SK-N-SH (cell line): Measurements from ENCODE around the gene LCE3A. TPM values are rescaled to one million over a fixed set of nuclear protein-coding genes. Genes with fewer than 3 reads are reported as not detected.

Source experiments
- CTCF ChIA-PET: fragments of 300-600, 350-600 bp; formaldehyde crosslinking; extraction: SDS; loops from one replicate; lab custom pipeline; 2021; lab: Yijun Ruan, JAX
- POLR2A ChIA-PET: fragments of 350-600 bp; sonication (Branson Sonifier 250); formaldehyde crosslinking; extraction: SDS; loops from one replicate; lab custom pipeline; 2020; ENCODE audit warnings: antibody characterized with exemption, inconsistent platforms; lab: Yijun Ruan, JAX
- DNase-seq: peaks from one replicate; pipeline ENCODE4 v3.0.0; 2012
- H2AFZ ChIP-seq: fragments of 200-600 bp; sonication (generic); 2 replicates; pipeline ENCODE4 v1.8.1; 2016; ENCODE audit warnings: antibody characterized with exemption, mild to moderate bottlenecking, low read depth
- H3F3A ChIP-seq: fragments of 200-600 bp; sonication (generic); replicated peaks from 2 replicates; pipeline ENCODE3; 2016; ENCODE audit warnings: antibody characterized with exemption, mild to moderate bottlenecking; ENCODE audit not compliant: insufficient read depth
- H3K27ac ChIP-seq, 2 experiments: fragments of 200-500 bp in 1 of 2; fragments of 200-600 bp in 1 of 2; sonication (Bioruptor generic) in 1 of 2; sonication (generic), shearing (Covaris generic) in 1 of 2; 2 replicates each; pipeline versions ENCODE4 v1.5.1 to v1.6.1; 2014 to 2016; ENCODE audit warnings: low read depth in 2 of 2, inconsistent platforms in 1 of 2, low read length in 1 of 2, mild to moderate bottlenecking in 1 of 2, mixed read lengths in 1 of 2
- H3K27me3 ChIP-seq: fragments of 200-600 bp; sonication (generic), shearing (Covaris generic); 2 replicates; pipeline ENCODE4 v1.6.1; 2016; ENCODE audit warnings: mixed run types; ENCODE audit not compliant: insufficient read depth
- H3K36me3 ChIP-seq, 2 experiments: fragments of 200-500 bp in 1 of 2; fragments of 200-600 bp in 1 of 2; sonication (Bioruptor generic) in 1 of 2; sonication (generic) in 1 of 2; replicated peaks in 1 of 2; 2 replicates each; pipeline versions ENCODE3 to v1.5.1; 2014 to 2016; ENCODE audit warnings: low read length in 1 of 2, mild to moderate bottlenecking in 1 of 2; ENCODE audit not compliant: insufficient read depth in 2 of 2, control insufficient read depth in 1 of 2
- H3K4me1 ChIP-seq, 2 experiments: fragments of 200-500 bp in 1 of 2; fragments of 200-600 bp in 1 of 2; sonication (Bioruptor generic) in 1 of 2; sonication (generic), shearing (Covaris generic) in 1 of 2; 2 replicates each; pipeline versions ENCODE4 v1.5.1 to v1.6.1; 2014 to 2016; ENCODE audit warnings: low read depth in 1 of 2, low read length in 1 of 2, mixed run types in 1 of 2; ENCODE audit not compliant: insufficient read depth in 2 of 2, control insufficient read depth in 1 of 2
- H3K4me2 ChIP-seq: fragments of 200-600 bp; sonication (generic), shearing (Covaris generic); 2 replicates; pipeline ENCODE4 v1.6.1; 2017; ENCODE audit warnings: mixed run types
- H3K4me3 ChIP-seq, 2 experiments: fragments of 200-500 bp in 1 of 2; fragments of 200-600 bp in 1 of 2; sonication (Bioruptor generic) in 1 of 2; sonication (generic), shearing (Covaris generic) in 1 of 2; 2 replicates each; pipeline versions ENCODE4 v1.5.1 to v1.8.1; 2014 to 2016; ENCODE audit warnings: low read depth in 2 of 2, inconsistent platforms in 1 of 2, low read length in 1 of 2, mild to moderate bottlenecking in 1 of 2, mixed read lengths in 1 of 2, moderate library complexity in 1 of 2
- H3K79me2 ChIP-seq: fragments of 200-600 bp; sonication (generic); 2 replicates; pipeline ENCODE4 v1.8.1; 2017; ENCODE audit warnings: mild to moderate bottlenecking; ENCODE audit not compliant: insufficient read depth
- H3K9ac ChIP-seq: fragments of 200-600 bp; sonication (generic); 2 replicates; pipeline ENCODE4 v1.6.1; 2017; ENCODE audit warnings: mixed run types
- H3K9me2 ChIP-seq: fragments of 200-600 bp; sonication (generic); 2 replicates; pipeline ENCODE4 v1.6.1; 2017; ENCODE audit warnings: mixed run types
- H3K9me3 ChIP-seq: fragments of 200-600 bp; sonication (generic); 2 replicates; pipeline ENCODE4 v1.6.1; 2017; ENCODE audit warnings: mixed run types, mild to moderate bottlenecking, moderate library complexity
- H4K20me1 ChIP-seq: fragments of 200-600 bp; sonication (generic); 2 replicates; pipeline ENCODE4 v1.6.1; 2017; ENCODE audit warnings: mild to moderate bottlenecking, mixed run types; ENCODE audit not compliant: insufficient read depth
- CTCF ChIP-seq: fragments of 200-600 bp; sonication (generic); IDR thresholded peaks from 2 replicates; pipeline ENCODE4 v1.6.1; 2017; ENCODE audit warnings: antibody characterized with exemption, mild to moderate bottlenecking, moderate library complexity
- EZH2phosphoT487 ChIP-seq: fragments of 200-600 bp; sonication (generic); IDR thresholded peaks from 2 replicates; pipeline ENCODE4 v1.6.1; 2017; ENCODE audit warnings: low read depth, mixed run types, mild to moderate bottlenecking, antibody characterized with exemption, moderate library complexity, borderline replicate concordance
- FOSL2 ChIP-seq: IDR thresholded peaks from 2 replicates; pipeline ENCODE4 v1.4.0; 2012; ENCODE audit warnings: low read depth, mild to moderate bottlenecking, moderate library complexity, borderline replicate concordance
- FOXJ3 ChIP-seq: sonication (generic); formaldehyde crosslinking; IDR thresholded peaks from 2 replicates; pipeline ENCODE4 v1.5.1; 2020; ENCODE audit warnings: mild to moderate bottlenecking, missing genetic modification reagents
- GABPA ChIP-seq: IDR thresholded peaks from 2 replicates; pipeline ENCODE4 v1.4.0; 2012; ENCODE audit warnings: low read depth, mild to moderate bottlenecking
- MAX ChIP-seq: IDR thresholded peaks from 2 replicates; pipeline ENCODE4 v1.4.0; 2012; ENCODE audit warnings: low read depth
- MEF2A ChIP-seq: IDR thresholded peaks from 2 replicates; pipeline ENCODE4 v1.4.0; 2012; ENCODE audit warnings: low read depth, borderline replicate concordance
- MXI1 ChIP-seq: IDR thresholded peaks from 2 replicates; pipeline ENCODE4 v1.6.1; 2012; ENCODE audit warnings: mild to moderate bottlenecking, low read depth, low read length, improper control_type of control experiment
- POLR2AphosphoS5 ChIP-seq: IDR thresholded peaks from 2 replicates; pipeline ENCODE4 v1.6.1; 2012; ENCODE audit warnings: low read depth, low read length
- RAD21 ChIP-seq: IDR thresholded peaks from 2 replicates; pipeline ENCODE4 v1.6.1; 2012; ENCODE audit warnings: mild to moderate bottlenecking, low read length
- RXRA ChIP-seq: IDR thresholded peaks from 2 replicates; pipeline ENCODE4 v1.4.0; 2012; ENCODE audit warnings: low read depth, mild to moderate bottlenecking, borderline replicate concordance
- SMC3 ChIP-seq: IDR thresholded peaks from 2 replicates; pipeline ENCODE4 v1.6.1; 2012; ENCODE audit warnings: low read depth, low read length, improper control_type of control experiment
- TAF1 ChIP-seq: IDR thresholded peaks from 2 replicates; pipeline ENCODE4 v1.6.1; 2012; ENCODE audit warnings: low read depth, mild to moderate bottlenecking, low read length, moderate library complexity, borderline replicate concordance
- TCF12 ChIP-seq: IDR thresholded peaks from 2 replicates; pipeline ENCODE4 v1.4.0; 2012
- TEAD4 ChIP-seq: IDR thresholded peaks from 2 replicates; pipeline ENCODE4 v1.4.0; 2012; ENCODE audit warnings: mild to moderate bottlenecking, borderline replicate concordance; ENCODE audit not compliant: insufficient read depth
- ZBTB33 ChIP-seq: IDR thresholded peaks from 2 replicates; pipeline ENCODE4 v1.4.0; 2012; ENCODE audit warnings: low read depth, borderline replicate concordance
- WGBS: methylation state at CpG from one replicate; pipeline ENCODE4 v1.1.6; 2017; ENCODE audit warnings: low lambda C conversion rate; 5-methylcytosine and 5-hydroxymethylcytosine counted together
- polyA plus RNA-seq, 3 experiments: library from polyadenylated mRNA; depleted of rRNA; stranded (reverse); fragments of >200 nt; gene quantifications; 2 replicates each; pipeline ENCODE4 v1.2.3, GENCODE V29; 2012

LCE3A gene
- polyA plus RNA-seq, 1 of the 3 experiments (the other 2 are of a cell fraction) = not detected

- Histone ChIP-seq H4K20me1 (no peaks in the 10 kb centered on the region), H3K4me1 (no peaks in the 10 kb centered on the region), H3F3A (peaks cover 6% of the 10 kb centered on the region), H3K27ac (no peak overlapping the region), H3K36me3 (no peaks in the 10 kb centered on the region), H3K4me3 (no peak overlapping the region), H3K4me2 (no peak overlapping the region), H3K79me2 (no peaks in the 10 kb centered on the region), H3K9me3 (no peaks in the 10 kb centered on the region), H2AFZ (no peak overlapping the region), H3K27me3 (no peaks in the 10 kb centered on the region), H3K9ac (no peak overlapping the region), H3K9me2 (no peaks in the 10 kb centered on the region)
- ChIA-PET POLR2A (no interaction called here), CTCF (interaction anchor here (0.6 to 4.9 kb wide), 19 partner anchors 9 to 576 kb away, joined by 3 to 37 read pairs (median 3); partner anchors contain the start of genes LCE2D and LCE3A)
- 0 out of 2 replicates have a peak, but pooled peaks have one; percentile 16 for TF ChIP-seq SMC3
- TF ChIP-seq EZH2phosphoT487 = no peak
- TF ChIP-seq CTCF = peak; percentile 81
- peak; percentile 61 for TF ChIP-seq RAD21
- WGBS = 18% methylated on average over 10 of the region's 10 CpGs
- peak; percentile 49 for DNase-seq
Observed at GRCh38 chr1:152654110-152654509, 31.2 kb upstream of the LCE3A start.

- H3K79me2 ChIP-seq = no peaks in the 10 kb centered on the region
- TF ChIP-seq EZH2phosphoT487 (no peak), TCF12 (no peak), MAX (no peak), ZBTB33 (no peak), MEF2A (no peak), MXI1 (no peak), POLR2AphosphoS5 (no peak), GABPA (no peak), SMC3 (no peak), FOXJ3 (CRISPR knock-in tag) (no peak), TAF1 (no peak), RXRA (no peak), TEAD4 (no peak), FOSL2 (no peak)
- TF ChIP-seq, all 33 proteins: peak for 0
- Histone ChIP-seq H3K4me1 (no peaks in the 10 kb centered on the region), H3K27ac (no peak overlapping the region), H4K20me1 (no peaks in the 10 kb centered on the region), H3K9me2 (no peaks in the 10 kb centered on the region), H2AFZ (no peak overlapping the region), H3K36me3 (no peaks in the 10 kb centered on the region), H3K4me2 (no peak overlapping the region), H3K9me3 (no peaks in the 10 kb centered on the region), H3F3A (no peaks in the 10 kb centered on the region), H3K9ac (no peak overlapping the region), H3K4me3 (no peak overlapping the region), H3K27me3 (no peaks in the 10 kb centered on the region)
- POLR2A ChIA-PET = no interaction called here
- DNase-seq = no peak
- CTCF ChIA-PET = no interaction called here
Observed at GRCh38 chr1:152646656-152647055, 23.8 kb upstream of the LCE3A start.
